ENCODE results near the gene DRGX.
A peak's percentile ranks its signal among the peaks of the same experiment; 100 is the strongest.

DRGX gene

GRCh38 chr10:49382226-49382625, 13.7 kb downstream of the DRGX start:
- no peak for DNase-seq (ENCODE audit: low read depth, low spot score)

- DNase-seq (ENCODE audit: low read depth, low spot score), result no peak
Measured at GRCh38 chr10:49381111-49381900, 14.6 kb downstream of the DRGX start.

GRCh38 chr10:49379596-49380410, 16.1 kb downstream of the DRGX start:
- no peak for DNase-seq (ENCODE audit: low read depth, low spot score)

- no peak for DNase-seq (ENCODE audit: low read depth, low spot score)
Measured at GRCh38 chr10:49377256-49377655, 18.6 kb downstream of the DRGX start.

- DNase-seq (ENCODE audit: low read depth, low spot score), result no peak
Measured at GRCh38 chr10:49375611-49376010, 20.3 kb downstream of the DRGX start.

GRCh38 chr10:49374740-49375139, 21.1 kb downstream of the DRGX start:
- no peak for DNase-seq (ENCODE audit: low read depth, low spot score)

- no peak for DNase-seq (ENCODE audit: low read depth, low spot score)
Measured at GRCh38 chr10:49373361-49373760, 22.5 kb downstream of the DRGX start.

GRCh38 chr10:49371967-49372366, 23.9 kb downstream of the DRGX start:
- DNase-seq (ENCODE audit: low read depth, low spot score), result no peak

GRCh38 chr10:49370326-49371100, 25.4 kb downstream of the DRGX start:
- no peak for DNase-seq (ENCODE audit: low read depth, low spot score)

- peak; percentile 55 for DNase-seq (ENCODE audit: low read depth, low spot score)
Measured at GRCh38 chr10:49369216-49370162, 26.4 kb downstream of the DRGX start.

- no peak for DNase-seq (ENCODE audit: low read depth, low spot score)
Measured at GRCh38 chr10:49368256-49368655, 27.6 kb downstream of the DRGX start.

GRCh38 chr10:49367600-49367999, 28.3 kb downstream of the DRGX start:
- no peak for DNase-seq (ENCODE audit: low read depth, low spot score)

- no peak for DNase-seq (ENCODE audit: low read depth, low spot score)
Measured at GRCh38 chr10:49366460-49366859, 29.4 kb downstream of the DRGX start.

- DNase-seq (ENCODE audit: low read depth, low spot score), result no peak
Measured at GRCh38 chr10:49365675-49366415, 30.0 kb downstream of the DRGX start.

GRCh38 chr10:49365275-49365674, 30.6 kb downstream of the DRGX start:
- DNase-seq (ENCODE audit: low read depth, low spot score), result no peak

- no peak for DNase-seq (ENCODE audit: low read depth, low spot score)
Measured at GRCh38 chr10:49364747-49365146, 31.1 kb downstream of the DRGX start.

GRCh38 chr10:49364051-49364450, 31.8 kb downstream of the DRGX start:
- no peak for DNase-seq (ENCODE audit: low read depth, low spot score)

- no peak for DNase-seq (ENCODE audit: low read depth, low spot score)
Measured at GRCh38 chr10:49363309-49364031, 32.4 kb downstream of the DRGX start.

GRCh38 chr10:49362596-49363260, 33.2 kb downstream of the DRGX start:
- DNase-seq (ENCODE audit: low read depth, low spot score), result no peak
